DMS53 treated with DMSO at 0.1 percent for 48 hours (cell line): ENCODE results near the gene HMGN4.

Experiments used
- DNase-seq: peaks from one replicate; lab custom pipeline; 2025; ENCODE audit not compliant: unreplicated experiment; lab: John Stamatoyannopoulos, UW

Gene HMGN4

DNA sequence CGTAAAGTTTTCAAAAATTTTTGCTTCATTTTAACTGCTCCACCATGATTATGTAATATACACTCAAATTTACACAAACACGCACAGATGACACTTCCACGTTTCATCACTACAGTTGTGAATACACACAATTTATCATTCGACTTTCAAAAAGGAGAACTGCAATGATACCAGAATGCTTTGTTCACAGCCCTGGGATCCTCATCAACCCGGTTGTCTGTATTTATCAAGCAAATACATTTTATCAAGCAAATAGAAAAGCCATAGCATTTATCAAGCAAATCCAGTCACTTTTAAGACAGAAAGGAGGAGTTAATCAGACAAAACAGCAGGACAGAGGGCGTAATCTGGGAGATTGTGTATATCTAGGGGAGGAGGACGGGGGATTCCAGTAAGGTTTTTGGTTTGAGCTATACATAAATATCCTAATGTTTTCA is 38.3 kb downstream of the HMGN4 start:
- no peak for DNase-seq

- no peak for DNase-seq
Observed at GRCh38 chr6:26576929-26577719, 39.0 kb downstream of the HMGN4 start.

- no peak for DNase-seq
Observed at GRCh38 chr6:26577720-26578072, 39.5 kb downstream of the HMGN4 start.

DNA sequence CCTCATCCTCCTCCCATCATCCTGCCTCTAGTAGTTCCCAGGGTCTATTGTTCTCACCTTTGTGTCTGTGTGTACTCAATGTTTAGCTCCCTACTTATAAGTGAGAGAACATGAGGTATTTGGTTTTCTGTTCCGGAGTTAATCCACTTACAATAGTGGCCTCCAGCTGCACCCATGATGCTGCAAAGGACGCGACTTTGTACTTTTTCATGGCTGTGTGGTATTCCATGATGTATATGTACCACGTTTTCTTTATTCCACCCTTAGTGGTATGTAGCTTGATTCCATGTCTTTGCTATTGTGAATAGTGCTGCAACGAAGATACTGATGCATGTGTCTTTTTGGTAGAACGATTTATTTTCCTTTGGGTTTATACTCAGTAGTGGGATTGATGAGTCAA is 40.1 kb downstream of the HMGN4 start:
- DNase-seq, result no peak

DNA sequence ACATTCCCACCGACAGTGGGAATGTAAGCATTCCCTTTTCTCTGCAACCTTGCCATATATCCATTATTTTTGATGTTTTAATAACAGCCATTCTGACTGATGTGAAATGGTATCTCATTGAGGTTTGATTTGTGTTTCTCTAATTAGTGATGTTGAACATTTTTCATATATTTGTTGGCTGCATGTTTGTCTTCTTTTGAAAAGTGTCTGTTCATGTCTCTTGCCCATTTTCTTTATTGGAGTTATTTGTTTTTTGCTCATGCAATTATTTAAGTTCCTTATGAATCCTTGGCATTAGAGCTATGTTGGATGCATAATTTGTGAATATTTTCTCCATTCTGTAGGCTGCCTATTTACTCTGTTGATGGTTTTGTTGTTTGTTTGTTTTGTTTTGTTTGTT is 40.6 kb downstream of the HMGN4 start:
- DNase-seq, result no peak

- DNase-seq, result no peak
Observed at GRCh38 chr6:26581164-26581915, 43.2 kb downstream of the HMGN4 start.

GRCh38 chr6:26588965-26589364 is 50.8 kb downstream of the HMGN4 start:
- no peak for DNase-seq

- no peak for DNase-seq
Observed at GRCh38 chr6:26592649-26593048, 54.5 kb downstream of the HMGN4 start.

DNA sequence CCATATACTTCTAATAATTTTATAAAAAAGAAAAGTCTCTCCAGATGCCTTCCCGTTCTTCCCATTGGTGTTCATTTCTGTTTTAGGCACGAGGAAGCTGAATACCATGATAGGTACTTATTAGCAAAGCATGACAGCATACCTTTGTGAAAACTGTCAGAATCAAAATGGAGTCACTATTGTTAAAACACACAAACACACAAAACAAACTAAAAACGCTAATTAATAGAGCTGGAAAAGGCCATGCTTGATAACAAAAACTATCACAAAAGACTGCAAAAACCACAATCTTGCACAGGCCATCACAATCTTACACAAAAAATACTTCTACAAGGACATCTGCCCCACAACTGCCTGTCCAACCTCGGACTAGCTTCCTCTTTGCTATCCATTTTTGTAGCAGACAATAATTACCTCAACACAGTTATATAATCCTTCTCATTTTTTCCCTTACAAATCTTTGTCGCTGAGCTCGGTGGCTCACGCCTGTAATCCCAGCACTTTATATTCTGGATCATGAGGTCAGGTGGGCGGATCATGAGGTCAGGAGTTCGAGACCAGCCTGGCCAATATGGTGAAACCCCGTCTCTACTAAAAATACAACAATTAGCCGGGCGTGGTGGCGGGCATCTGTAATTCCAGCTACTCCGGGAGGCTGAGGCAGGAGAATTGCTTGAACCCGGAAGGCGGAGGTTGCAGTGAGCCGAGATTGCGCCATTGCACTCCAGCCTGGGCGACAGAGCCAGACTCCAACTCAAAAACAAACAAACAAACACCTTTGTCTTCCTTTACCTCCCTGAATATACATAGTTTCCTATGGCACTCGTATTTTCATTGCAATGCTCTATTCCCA is 55.3 kb downstream of the HMGN4 start:
- no peak for DNase-seq

DNA sequence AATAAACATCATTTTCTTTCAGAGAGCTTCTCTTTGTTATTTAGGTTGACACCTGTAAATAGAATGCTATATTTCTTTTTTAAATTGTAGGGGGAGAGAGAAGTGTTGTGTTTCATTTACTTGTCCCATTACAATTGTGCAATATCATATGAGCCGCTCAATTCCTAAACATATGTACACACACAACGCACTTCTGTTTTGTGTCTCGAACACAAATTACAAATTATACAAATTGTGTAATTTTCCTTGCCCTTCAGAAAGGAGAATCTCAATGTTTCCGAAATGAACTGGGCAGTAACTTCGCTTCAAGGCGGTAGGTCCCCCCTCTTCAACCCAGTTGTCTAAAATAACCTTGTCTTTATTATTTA is 55.9 kb downstream of the HMGN4 start:
- DNase-seq, result no peak

DNA sequence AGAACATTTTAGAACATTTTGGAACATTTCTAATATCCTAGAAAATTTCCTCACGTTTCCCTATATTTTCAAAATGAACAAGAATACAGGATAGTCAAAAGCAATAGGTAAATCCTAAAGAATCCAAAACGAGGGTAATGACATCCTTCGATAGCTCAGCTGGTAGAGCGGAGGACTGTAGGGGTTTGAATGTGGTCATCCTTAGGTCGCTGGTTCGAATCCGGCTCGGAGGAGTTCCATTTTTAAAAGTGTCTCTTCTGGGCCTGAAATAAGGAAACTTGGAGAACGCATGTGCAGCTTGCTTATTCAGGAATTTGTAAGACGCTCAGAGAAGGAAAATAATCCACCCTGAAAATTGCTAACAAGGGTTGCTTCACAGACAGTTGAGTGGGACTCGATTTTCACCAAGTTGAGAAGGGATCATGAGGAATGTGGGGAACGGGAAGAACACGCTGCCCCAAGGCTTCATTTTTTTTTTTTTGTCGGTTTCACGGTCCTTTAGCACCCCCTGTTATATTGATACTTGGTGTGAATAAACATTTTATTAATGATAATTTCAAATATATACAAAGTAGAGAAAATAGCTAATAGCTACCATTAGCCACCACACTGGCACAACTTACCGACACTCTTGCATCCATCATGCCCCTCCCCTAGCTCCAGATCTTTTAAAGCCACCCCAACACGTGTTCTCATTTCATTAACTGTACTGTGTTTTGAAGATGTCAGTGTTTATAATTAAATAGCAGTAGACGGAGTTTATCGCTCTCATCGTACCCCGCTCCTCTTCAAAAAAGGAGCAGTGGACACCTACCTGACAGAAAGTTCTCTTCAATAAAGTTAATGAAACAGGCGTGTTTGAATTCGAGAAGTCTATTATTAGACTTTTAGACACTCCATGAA is 56.8 kb downstream of the HMGN4 start:
- DNase-seq, result no peak

GRCh38 chr6:26595669-26596269 is 57.6 kb downstream of the HMGN4 start:
- DNase-seq, result peak; percentile 85
